IPS DF 19.7 (cell line): ENCODE results near the gene BORCS5.
A peak's percentile ranks its signal among the peaks of the same experiment; 100 is the strongest.

Source experiments
- DNase-seq: peaks from one replicate; pipeline ENCODE4 v3.0.0-alpha.2; 2013; ENCODE audit warnings: low read depth, low spot score

BORCS5 gene

GRCh38 chr12:12353276-12353675 lies 3.6 kb upstream of the BORCS5 start:
- no peak for DNase-seq

GRCh38 chr12:12353807-12354206 lies 3.1 kb upstream of the BORCS5 start:
- no peak for DNase-seq

GRCh38 chr12:12356467-12356895 lies 397 bp upstream of the BORCS5 start:
- no peak for DNase-seq

- no peak for DNase-seq
These were observed 1.0 kb downstream of the BORCS5 start for GRCh38 chr12:12357719-12358461.

GRCh38 chr12:12358528-12358927 lies 1.6 kb downstream of the BORCS5 start:
- no peak for DNase-seq

- no peak for DNase-seq
These were observed 8.0 kb downstream of the BORCS5 start for GRCh38 chr12:12364787-12365445.

GRCh38 chr12:12365446-12365802 lies 8.5 kb downstream of the BORCS5 start:
- DNase-seq = no peak

GRCh38 chr12:12365931-12366431 lies 9.1 kb downstream of the BORCS5 start:
- DNase-seq = no peak

GRCh38 chr12:12366701-12367481 lies 10.0 kb downstream of the BORCS5 start:
- no peak for DNase-seq

- DNase-seq = no peak
These were observed 10.7 kb downstream of the BORCS5 start for GRCh38 chr12:12367482-12367998.

GRCh38 chr12:12372946-12373722 lies 16.3 kb downstream of the BORCS5 start:
- DNase-seq = no peak

GRCh38 chr12:12376646-12377448 lies 20.0 kb downstream of the BORCS5 start:
- DNase-seq = no peak

GRCh38 chr12:12378616-12379015 lies 21.7 kb downstream of the BORCS5 start:
- DNase-seq = no peak

GRCh38 chr12:12379831-12380730 lies 23.2 kb downstream of the BORCS5 start:
- DNase-seq = no peak

GRCh38 chr12:12380949-12381593 lies 24.2 kb downstream of the BORCS5 start:
- no peak for DNase-seq

GRCh38 chr12:12381982-12382381 lies 25.1 kb downstream of the BORCS5 start:
- no peak for DNase-seq

GRCh38 chr12:12384571-12385340 lies 27.9 kb downstream of the BORCS5 start:
- peak; percentile 20 for DNase-seq

- no peak for DNase-seq
These were observed 30.6 kb downstream of the BORCS5 start for GRCh38 chr12:12387501-12387900.
